OCI-LY3 (cell line): ENCODE data around the gene IL11.
"Not testable (repeated sequence)": the region's sequence is repeated elsewhere in the genome, so short reads cannot be mapped to it uniquely, and the experiment has no call there.

Source experiments
- EZH2phosphoT487 ChIP-seq: fragments of 200-600 bp; shearing (Covaris generic); IDR thresholded peaks from 2 replicates; pipeline ENCODE4 v1.6.1; 2018; ENCODE audit warnings: antibody characterized with exemption, mixed run types, low read depth
- TF ChIP-seq, protein P1 (sequence below): fragments of 200-600, 300-600 bp; sonication (generic); IDR thresholded peaks from 2 replicates; pipeline ENCODE4 v1.5.1; 2014; ENCODE audit warnings: antibody characterized with exemption, low read length, low read depth

DNA sequence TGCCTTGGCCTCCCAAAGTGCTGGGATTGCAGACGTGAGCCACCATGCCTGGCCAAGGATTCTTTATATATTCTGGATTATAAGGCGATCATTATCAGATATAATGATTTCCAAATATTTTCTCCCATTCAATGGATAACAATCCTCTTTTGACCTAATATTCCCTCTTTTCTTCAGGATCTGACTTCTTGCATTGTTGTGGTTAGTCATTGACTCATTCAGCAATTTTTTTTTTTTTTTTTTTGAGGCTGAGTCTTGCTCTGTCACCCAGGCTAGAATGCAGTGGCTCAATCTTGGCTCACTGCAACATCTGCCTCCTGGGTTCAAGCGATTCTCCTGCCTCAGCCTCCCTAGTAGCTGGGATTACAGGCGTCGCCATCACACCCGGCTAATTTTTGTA, 40.5 kb downstream of the IL11 start:
- TF ChIP-seq, protein P1, sequence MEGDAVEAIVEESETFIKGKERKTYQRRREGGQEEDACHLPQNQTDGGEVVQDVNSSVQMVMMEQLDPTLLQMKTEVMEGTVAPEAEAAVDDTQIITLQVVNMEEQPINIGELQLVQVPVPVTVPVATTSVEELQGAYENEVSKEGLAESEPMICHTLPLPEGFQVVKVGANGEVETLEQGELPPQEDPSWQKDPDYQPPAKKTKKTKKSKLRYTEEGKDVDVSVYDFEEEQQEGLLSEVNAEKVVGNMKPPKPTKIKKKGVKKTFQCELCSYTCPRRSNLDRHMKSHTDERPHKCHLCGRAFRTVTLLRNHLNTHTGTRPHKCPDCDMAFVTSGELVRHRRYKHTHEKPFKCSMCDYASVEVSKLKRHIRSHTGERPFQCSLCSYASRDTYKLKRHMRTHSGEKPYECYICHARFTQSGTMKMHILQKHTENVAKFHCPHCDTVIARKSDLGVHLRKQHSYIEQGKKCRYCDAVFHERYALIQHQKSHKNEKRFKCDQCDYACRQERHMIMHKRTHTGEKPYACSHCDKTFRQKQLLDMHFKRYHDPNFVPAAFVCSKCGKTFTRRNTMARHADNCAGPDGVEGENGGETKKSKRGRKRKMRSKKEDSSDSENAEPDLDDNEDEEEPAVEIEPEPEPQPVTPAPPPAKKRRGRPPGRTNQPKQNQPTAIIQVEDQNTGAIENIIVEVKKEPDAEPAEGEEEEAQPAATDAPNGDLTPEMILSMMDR, result not testable (repeated sequence)
- not testable (repeated sequence) for TF ChIP-seq EZH2phosphoT487
